GM19239 (cell line): ENCODE data around the gene KRTAP6-2.

Experiments used
- DNase-seq: peaks from one replicate; pipeline ENCODE4 v3.0.0; 2011; ENCODE audit warnings: low spot score; ENCODE audit not compliant: insufficient read length
- FAIRE-seq: peaks from 2 replicates; lab custom pipeline; 2011; peaks lifted over from hg19 to GRCh38; lab: Jason Lieb, UNC

Gene KRTAP6-2

DNA sequence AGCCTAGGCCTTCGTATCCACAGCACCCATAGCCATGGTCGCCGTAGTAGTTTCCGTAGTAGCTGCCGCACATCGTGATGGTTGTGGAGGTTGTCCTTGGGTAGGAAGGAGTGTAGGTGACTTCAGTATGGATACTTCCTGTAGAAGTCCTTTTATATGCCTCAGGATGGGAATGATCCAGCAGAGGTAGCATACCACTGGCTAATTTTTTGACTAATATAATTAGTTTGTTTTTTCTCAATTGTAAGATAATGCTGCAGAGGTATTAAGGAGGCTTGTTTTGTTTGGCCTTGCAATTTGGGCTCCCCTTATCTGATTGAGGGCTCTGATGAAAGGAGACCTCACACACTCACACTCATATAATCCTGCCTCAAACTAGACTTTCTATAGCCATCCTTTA lies at the start of gene KRTAP6-2:
Gene KRTAP6-2, minus strand, starts transcription at position 101 of the 400 bp plus-strand sequence. Its CDS starts 28 bp downstream, at position 73.
- FAIRE-seq: no peak

GRCh38 chr21:30646904-30647414 lies 48.3 kb upstream of the KRTAP6-2 start:
- DNase-seq: no peak
- FAIRE-seq: no peak

More for the DNA sequence above, at the start of gene KRTAP6-2:
- no peak for DNase-seq

DNA sequence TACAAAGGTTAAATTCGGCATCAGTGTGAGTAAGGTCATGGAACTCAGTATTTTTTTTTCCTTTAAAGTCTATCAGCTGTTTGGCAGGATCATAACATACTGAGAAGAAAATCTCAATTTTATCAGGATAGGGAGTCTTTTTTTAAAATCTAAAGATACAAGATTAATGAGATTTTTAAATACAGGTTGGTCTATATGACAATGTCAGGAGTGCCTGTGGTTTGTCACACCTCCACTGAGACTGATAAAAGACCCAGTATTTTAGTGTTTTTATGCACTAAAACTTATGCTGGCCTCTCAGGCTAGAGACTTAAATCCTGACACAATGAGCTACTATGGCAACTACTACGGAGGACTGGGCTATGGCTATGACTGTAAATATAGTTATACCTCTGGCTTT lies 43.9 kb upstream of the KRTAP6-2 start, which contains the start of gene KRTAP20-3:
Gene KRTAP20-3, plus strand, starts transcription at position 301 of the 400 bp plus-strand sequence.
- DNase-seq (no peak), FAIRE-seq (no peak)

GRCh38 chr21:30638686-30639085 lies 40.0 kb upstream of the KRTAP6-2 start:
- no peak for FAIRE-seq
- DNase-seq: no peak

DNA sequence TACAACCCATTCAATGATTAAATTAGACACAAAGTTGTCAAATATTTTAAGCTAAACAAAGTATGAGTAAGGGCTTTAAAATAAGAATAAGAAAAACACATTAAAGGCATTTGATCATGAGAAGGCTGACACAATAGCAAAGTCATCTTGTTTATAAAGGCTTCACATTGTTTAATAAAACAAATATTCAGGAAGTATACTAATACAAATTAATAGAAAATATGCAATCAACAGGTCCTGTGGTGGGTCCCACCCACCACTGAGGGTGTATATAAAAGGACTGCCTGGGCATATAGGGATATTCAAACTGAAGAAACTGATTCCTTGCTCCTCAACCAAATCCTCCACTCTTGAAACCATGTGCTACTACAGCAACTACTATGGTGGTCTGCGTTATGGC lies 36.2 kb upstream of the KRTAP6-2 start, which contains the start of gene KRTAP20-2:
Gene KRTAP20-2, plus strand, starts transcription at position 301 of the 400 bp plus-strand sequence. Its CDS starts 58 bp downstream, at position 359.
- DNase-seq: no peak
- FAIRE-seq: no peak

DNA sequence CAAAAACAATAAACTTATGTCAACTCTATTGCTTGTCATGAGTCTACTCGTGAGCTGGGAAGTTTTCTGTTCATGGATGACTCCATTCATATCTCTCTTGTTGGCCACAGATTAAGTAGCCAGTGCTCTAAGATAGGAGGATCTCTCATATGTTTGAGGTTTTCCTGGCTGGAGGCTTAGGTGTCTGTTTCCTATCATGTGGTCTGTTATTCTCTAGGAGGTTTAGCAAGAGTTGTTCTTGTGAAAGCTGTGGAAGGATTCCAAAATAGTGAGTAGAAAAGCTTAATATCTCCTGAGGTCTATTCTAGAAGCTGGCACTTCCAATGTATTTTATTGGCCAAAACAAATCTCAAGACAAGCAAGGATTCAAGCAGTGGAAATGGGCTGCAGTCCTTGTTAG lies 30.5 kb upstream of the KRTAP6-2 start:
- FAIRE-seq: no peak
- DNase-seq: no peak

GRCh38 chr21:30628109-30628508 lies 29.4 kb upstream of the KRTAP6-2 start:
- FAIRE-seq: no peak
- DNase-seq: no peak

DNA sequence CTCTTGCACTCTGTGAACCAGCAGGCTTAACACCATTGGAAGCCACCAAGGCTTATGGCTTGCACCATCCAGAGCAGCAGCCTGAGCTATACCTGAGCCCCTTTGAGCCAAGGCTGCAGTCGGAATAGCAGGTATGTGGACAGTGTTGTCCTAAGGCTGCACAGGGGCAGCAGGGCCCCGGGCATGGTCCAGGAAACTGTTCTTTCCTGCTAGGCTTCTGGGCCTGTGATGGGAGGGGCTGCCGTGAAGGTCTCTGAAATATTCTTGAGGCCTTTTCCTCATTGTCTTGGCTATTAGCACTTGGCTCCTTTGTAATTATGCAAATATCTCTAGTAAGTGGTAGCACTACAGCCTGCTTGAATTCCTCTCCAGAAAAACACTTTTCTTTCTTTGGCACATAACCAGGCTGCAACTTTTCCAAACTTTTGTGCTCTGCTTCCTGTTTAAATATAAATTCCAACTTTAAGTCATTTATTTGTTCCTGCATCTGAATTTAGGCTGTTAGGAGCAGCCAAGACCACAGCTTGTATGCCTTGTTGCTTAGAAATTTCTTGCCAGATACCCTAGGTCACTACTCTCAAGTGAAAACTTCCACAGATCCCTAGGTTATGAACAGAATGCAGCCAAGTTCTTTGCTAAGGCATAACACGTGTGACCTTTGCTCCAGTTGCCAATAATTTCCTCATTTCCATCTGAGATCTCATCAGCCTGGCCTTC lies 26.9 kb upstream of the KRTAP6-2 start:
- no peak for DNase-seq
- no peak for FAIRE-seq

GRCh38 chr21:30623362-30623761 lies 24.7 kb upstream of the KRTAP6-2 start:
- FAIRE-seq (no peak), DNase-seq (no peak)

- FAIRE-seq (no peak), DNase-seq (no peak)
Observed at GRCh38 chr21:30620522-30620921, 21.8 kb upstream of the KRTAP6-2 start, which contains the start of gene KRTAP20-4. Gene KRTAP20-4 (plus strand): TSS chr21:30620627.

DNA sequence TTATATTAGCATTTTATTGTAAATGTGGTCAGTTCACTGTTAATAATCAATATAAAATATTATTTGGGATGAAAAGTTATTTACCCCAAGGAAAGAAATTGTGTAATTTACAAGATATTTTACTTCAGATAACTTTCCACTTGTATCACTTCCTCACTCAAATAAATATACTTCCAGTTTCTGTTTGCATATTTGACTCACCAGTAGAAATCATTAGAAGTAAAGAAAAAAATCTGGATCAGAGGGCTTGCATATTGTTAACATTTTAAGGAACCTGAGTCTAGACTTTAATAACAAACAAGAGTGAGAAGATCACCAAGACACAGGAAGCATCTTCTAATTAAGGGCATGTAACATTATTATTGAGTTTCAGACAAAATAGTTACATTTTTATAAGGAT lies 21.4 kb upstream of the KRTAP6-2 start:
- no peak for FAIRE-seq
- DNase-seq: no peak

- FAIRE-seq (no peak), DNase-seq (no peak)
Observed at GRCh38 chr21:30616125-30616524, 17.4 kb upstream of the KRTAP6-2 start, which contains the start of gene KRTAP20-1. Gene KRTAP20-1 (plus strand): TSS chr21:30616425. CDS start chr21:30616455, 30 bp downstream.

- FAIRE-seq: no peak
Observed at GRCh38 chr21:30615199-30615598, 16.5 kb upstream of the KRTAP6-2 start.

GRCh38 chr21:30613836-30614235 lies 15.1 kb upstream of the KRTAP6-2 start, which contains the start of gene KRTAP6-1:
Gene KRTAP6-1 (minus strand): TSS chr21:30613930. CDS start chr21:30613904, 26 bp downstream.
- DNase-seq (no peak), FAIRE-seq (no peak)

More at GRCh38 chr21:30615199-30615598, 16.5 kb upstream of the KRTAP6-2 start:
- DNase-seq: no peak

DNA sequence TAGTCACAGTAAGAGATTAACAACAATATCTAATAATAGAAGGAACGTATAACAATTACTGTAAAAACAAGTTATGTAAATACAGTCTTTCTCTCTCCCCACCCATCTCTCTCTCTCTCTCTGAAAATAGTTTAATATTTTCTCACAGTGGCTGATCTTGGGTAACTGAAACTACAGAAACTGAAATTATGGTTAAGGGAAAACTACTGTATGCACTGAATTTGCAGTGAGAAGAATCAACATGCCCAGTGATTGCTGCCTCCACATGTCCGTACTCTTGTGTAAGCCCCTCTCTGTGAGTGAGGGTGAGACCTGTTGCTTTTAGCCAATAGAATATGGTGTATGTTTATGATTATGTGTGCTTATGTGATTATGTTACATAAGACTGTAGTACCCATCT lies 13.4 kb upstream of the KRTAP6-2 start:
- no peak for FAIRE-seq
- no peak for DNase-seq

DNA sequence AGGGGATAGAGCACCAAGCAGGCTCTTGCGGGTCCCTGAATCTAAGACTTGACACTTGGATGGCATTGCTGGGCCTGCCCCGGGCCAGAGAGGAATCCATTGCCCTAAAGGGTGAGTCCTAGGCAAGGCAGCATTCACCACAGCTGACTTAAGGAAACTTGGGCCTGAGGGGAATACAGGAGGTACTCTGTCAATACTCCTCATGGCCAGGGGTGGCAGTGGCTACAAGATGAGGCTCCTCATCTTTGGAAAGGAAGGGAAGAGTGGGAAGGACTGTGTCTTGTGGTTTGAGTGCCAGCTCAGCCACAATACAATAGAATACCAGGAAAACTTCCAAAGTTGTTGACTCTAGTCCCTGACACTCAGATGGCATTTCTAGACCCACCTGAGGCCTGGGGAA lies 7.3 kb upstream of the KRTAP6-2 start:
- no peak for FAIRE-seq

DNA sequence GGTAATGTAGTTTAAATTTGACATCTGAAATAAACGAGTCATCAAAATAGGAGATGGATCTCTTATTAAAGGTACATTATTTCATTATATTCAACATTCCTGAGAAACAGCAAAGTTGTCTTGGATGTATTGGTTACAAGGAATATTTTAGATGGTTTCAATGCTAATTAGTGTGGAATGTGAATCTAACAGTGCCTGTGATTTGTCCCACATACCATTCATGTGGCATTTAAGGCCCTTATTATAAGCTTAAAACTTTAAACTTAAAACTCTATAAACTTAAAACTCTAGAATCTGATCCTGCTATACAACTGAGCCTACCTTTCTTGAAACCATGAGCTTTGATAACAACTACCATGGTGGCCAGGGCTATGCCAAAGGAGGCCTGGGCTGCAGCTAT lies 2.1 kb upstream of the KRTAP6-2 start, which contains the start of gene KRTAP22-1:
Gene KRTAP22-1, plus strand, starts transcription at position 301 of the 400 bp plus-strand sequence.
- FAIRE-seq (no peak), DNase-seq (no peak)

More for the DNA sequence above, 7.3 kb upstream of the KRTAP6-2 start:
- DNase-seq: no peak

- DNase-seq (no peak), FAIRE-seq (no peak)
Observed at GRCh38 chr21:30592140-30592539, 6.6 kb downstream of the KRTAP6-2 start, which contains the start of gene KRTAP6-3. Gene KRTAP6-3 (plus strand): TSS chr21:30592440. CDS start chr21:30592446, 6 bp downstream.

DNA sequence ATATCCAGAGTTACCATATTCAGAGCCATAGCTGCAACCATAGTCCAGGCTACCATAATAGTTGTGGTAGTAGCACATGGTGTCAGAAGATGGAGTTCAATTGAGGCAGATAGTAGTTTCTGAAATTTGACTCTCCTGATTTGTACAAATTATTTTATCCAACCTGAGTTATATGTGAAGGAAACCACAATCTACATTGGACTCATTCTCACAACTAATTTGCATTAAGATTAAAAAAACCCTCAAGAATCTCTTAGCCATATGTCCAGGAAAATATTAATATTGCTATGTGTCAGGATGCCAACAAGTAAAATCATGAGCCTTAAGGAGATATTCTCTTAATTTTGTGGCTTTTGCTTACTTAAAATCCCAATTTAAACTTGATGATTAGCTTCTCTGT lies 8.4 kb downstream of the KRTAP6-2 start, which contains the start of gene KRTAP22-2:
Gene KRTAP22-2, minus strand, starts transcription at position 101 of the 400 bp plus-strand sequence.
- FAIRE-seq: no peak
- DNase-seq: no peak

- FAIRE-seq (no peak), DNase-seq (no peak)
Observed at GRCh38 chr21:30582870-30583269, 15.8 kb downstream of the KRTAP6-2 start.

DNA sequence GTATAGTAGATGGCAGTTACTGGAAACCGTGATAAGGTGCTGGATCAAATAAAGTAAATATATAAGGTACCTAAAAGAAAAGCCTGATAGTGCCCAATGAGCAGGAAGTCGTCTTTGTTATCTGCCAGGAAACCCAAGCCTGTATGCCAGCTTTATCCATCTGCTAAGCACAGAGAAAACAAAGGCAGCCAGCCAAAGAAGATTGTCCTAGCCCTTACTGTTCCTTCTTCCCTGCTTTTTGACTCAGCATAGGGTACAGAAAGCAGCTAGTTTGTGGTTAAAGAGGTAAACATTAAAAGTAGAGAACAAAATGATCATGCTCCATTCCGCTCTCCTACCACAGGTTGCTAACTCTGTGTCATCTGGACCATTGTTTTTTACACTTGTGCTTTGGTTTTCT lies 18.6 kb downstream of the KRTAP6-2 start:
- FAIRE-seq (no peak), DNase-seq (no peak)
